Measurements from ENCODE around the gene C1orf21. TPM values are rescaled to one million over a fixed set of nuclear protein-coding genes. Genes with fewer than 3 reads are reported as not detected.

Gene C1orf21
- total and polyA plus RNA-seq, 2 donors (not counting 1 experiment from before 2014, with no cell fraction given), result under 0.01 to 0.32 TPM

- ATAC-seq (ENCODE audit: low read depth) (no peak), DNase-seq (no peak)
- TF ChIP-seq CTCF (IDR thresholded peaks at IDR 0.05) (no peak), EZH2 (IDR thresholded peaks at IDR 0.05; ENCODE audit: borderline replicate concordance, insufficient read depth, low read depth, low read length, poor library complexity, severe bottlenecking) (no peak)
- Histone ChIP-seq H3K27ac (ENCODE audit: low read length in 2 of 2) (no peak overlapping the region), H3K4me2 (replicated peaks; ENCODE audit: low read depth, low read length, poor library complexity, severe bottlenecking) (no peak overlapping the region), H4K20me1 (ENCODE audit: control insufficient read depth, insufficient read depth, low read length, poor library complexity, severe bottlenecking) (no peaks in the 10 kb centered on the region), H3K27me3 (replicated peaks in 1 of 4; ENCODE audit: control extremely low read depth in 1 of 4, control insufficient read depth in 3 of 4, insufficient read depth in 4 of 4, low read length in 3 of 4) (no peaks in the 10 kb centered on the region), H3K4me1 (ENCODE audit: control insufficient read depth in 2 of 2, insufficient read depth in 2 of 2, low read length in 2 of 2) (no peaks in the 10 kb centered on the region), H2AFZ (ENCODE audit: insufficient read depth, low read depth, low read length, poor library complexity, severe bottlenecking) (no peak overlapping the region), H3K9ac (ENCODE audit: low read length) (no peak overlapping the region), H3K9me3 (ENCODE audit: control extremely low read depth in 1 of 3, control insufficient read depth in 2 of 3, insufficient read depth in 1 of 3, low read length in 2 of 3) (no peaks in the 10 kb centered on the region), H3K36me3 (replicated peaks in 1 of 2; ENCODE audit: control extremely low read depth in 1 of 2, control insufficient read depth in 1 of 2, extremely low read depth in 1 of 2, insufficient read depth in 2 of 2, low read length in 1 of 2) (no peaks in the 10 kb centered on the region), H3K79me2 (ENCODE audit: control insufficient read depth, insufficient read depth, low read length) (no peaks in the 10 kb centered on the region), H3K4me3 (ENCODE audit: control extremely low read depth in 1 of 5, extremely low read depth in 1 of 5, insufficient read depth in 1 of 5, low read depth in 2 of 5, low read length in 4 of 5) (no peak overlapping the region)
- no peaks in the 10 kb centered on the region for H3K4me1 Mint-ChIP-seq
- no peaks in the 10 kb centered on the region for H3K9me3 Mint-ChIP-seq (ENCODE audit: insufficient read depth)
- no CpG with 5 or more reads among the region's 2 CpGs for WGBS (ENCODE audit: insufficient coverage)
- H3K27me3 Mint-ChIP-seq, result peaks cover 4% of the 10 kb centered on the region
- intact Hi-C loops (cut with micrococcal nuclease), result no loop called here
- H3K27ac Mint-ChIP-seq, result no peak overlapping the region
- ChIA-PET CTCF (no interaction called here), POLR2A (no interaction called here)
- no peak overlapping the region for H3K4me3 Mint-ChIP-seq
Measured at GRCh38 chr1:184658055-184658454, 271.2 kb downstream of the C1orf21 start.

- WGBS (ENCODE audit: insufficient coverage), result no CpG with 5 or more reads among the region's 2 CpGs
- no peak for ATAC-seq (ENCODE audit: low read depth)
Measured at GRCh38 chr1:184660462-184661191, 273.8 kb downstream of the C1orf21 start.

More at GRCh38 chr1:184660462-184661191, 273.8 kb downstream of the C1orf21 start:
- H3K36me3 ChIP-seq (replicated peaks in 1 of 2; ENCODE audit: control extremely low read depth in 1 of 2, control insufficient read depth in 1 of 2, extremely low read depth in 1 of 2, insufficient read depth in 2 of 2, low read length in 1 of 2), result no peaks in the 10 kb centered on the region
- Mint-ChIP-seq H3K4me3 (no peak overlapping the region), H3K27me3 (peaks cover 16% of the 10 kb centered on the region), H3K9me3 (ENCODE audit: insufficient read depth) (no peaks in the 10 kb centered on the region), H3K4me1 (peaks cover 3% of the 10 kb centered on the region), H3K27ac (no peak overlapping the region)
- intact Hi-C loops (cut with micrococcal nuclease), result no loop called here
- no peaks in the 10 kb centered on the region for H3K9me3 ChIP-seq (ENCODE audit: control extremely low read depth in 1 of 3, control insufficient read depth in 2 of 3, insufficient read depth in 1 of 3, low read length in 2 of 3)
- no peak overlapping the region for H2AFZ ChIP-seq (ENCODE audit: insufficient read depth, low read depth, low read length, poor library complexity, severe bottlenecking)
- DNase-seq, result no peak
- ChIA-PET CTCF (interaction anchor here (1.1 kb wide), 1 partner anchor 9 kb away, joined by 3 read pairs; no protein-coding TSS in a partner anchor), POLR2A (no interaction called here)
- TF ChIP-seq CTCF (IDR thresholded peaks at IDR 0.05) (no peak), EZH2 (IDR thresholded peaks at IDR 0.05; ENCODE audit: borderline replicate concordance, insufficient read depth, low read depth, low read length, poor library complexity, severe bottlenecking) (no peak)
- H4K20me1 ChIP-seq (ENCODE audit: control insufficient read depth, insufficient read depth, low read length, poor library complexity, severe bottlenecking), result no peaks in the 10 kb centered on the region
- no peak overlapping the region for H3K27ac ChIP-seq (ENCODE audit: low read length in 2 of 2)
- peaks cover 0 to 6% of the 10 kb centered on the region in 2 donors for H3K4me1 ChIP-seq (ENCODE audit: control insufficient read depth in 2 of 2, insufficient read depth in 2 of 2, low read length in 2 of 2)
- peaks cover 0 to 14% (median 1%) of the 10 kb centered on the region in 4 experiments for H3K27me3 ChIP-seq (replicated peaks in 1 of 4; ENCODE audit: control extremely low read depth in 1 of 4, control insufficient read depth in 3 of 4, insufficient read depth in 4 of 4, low read length in 3 of 4)
- no peaks in the 10 kb centered on the region for H3K79me2 ChIP-seq (ENCODE audit: control insufficient read depth, insufficient read depth, low read length)
- H3K9ac ChIP-seq (ENCODE audit: low read length), result no peak overlapping the region
- no peak overlapping the region for H3K4me3 ChIP-seq (ENCODE audit: control extremely low read depth in 1 of 5, extremely low read depth in 1 of 5, insufficient read depth in 1 of 5, low read depth in 2 of 5, low read length in 4 of 5)
- no peak overlapping the region for H3K4me2 ChIP-seq (replicated peaks; ENCODE audit: low read depth, low read length, poor library complexity, severe bottlenecking)
